ENCODE data around the gene TRAFD1.

Gene TRAFD1

DNA sequence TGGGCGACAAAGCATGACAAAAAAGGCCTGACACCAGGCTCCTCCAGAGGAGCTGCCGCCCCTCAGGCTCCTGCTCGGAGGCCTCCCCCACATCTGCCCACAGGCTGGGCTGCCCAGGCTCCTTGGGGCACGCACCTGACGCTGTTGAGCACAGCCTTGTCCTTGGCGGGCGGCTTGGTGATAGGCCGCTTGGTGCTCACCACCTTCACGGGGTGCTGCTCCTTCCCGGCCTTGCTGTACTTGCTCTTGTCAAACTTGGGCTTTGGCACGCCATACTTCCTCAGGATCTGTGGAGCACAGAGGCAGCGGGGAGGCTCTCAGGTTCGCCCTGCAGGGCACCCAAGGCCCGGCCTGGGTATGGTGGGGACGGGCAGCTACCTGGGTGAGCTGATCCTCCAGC is 53.4 kb downstream of the TRAFD1 start:
- DNase-seq, result no peak

GRCh38 chr12:112179341-112179740 is 54.0 kb downstream of the TRAFD1 start:
- DNase-seq, result no peak

GRCh38 chr12:112179916-112180315 is 54.6 kb downstream of the TRAFD1 start:
- no peak for DNase-seq

DNA sequence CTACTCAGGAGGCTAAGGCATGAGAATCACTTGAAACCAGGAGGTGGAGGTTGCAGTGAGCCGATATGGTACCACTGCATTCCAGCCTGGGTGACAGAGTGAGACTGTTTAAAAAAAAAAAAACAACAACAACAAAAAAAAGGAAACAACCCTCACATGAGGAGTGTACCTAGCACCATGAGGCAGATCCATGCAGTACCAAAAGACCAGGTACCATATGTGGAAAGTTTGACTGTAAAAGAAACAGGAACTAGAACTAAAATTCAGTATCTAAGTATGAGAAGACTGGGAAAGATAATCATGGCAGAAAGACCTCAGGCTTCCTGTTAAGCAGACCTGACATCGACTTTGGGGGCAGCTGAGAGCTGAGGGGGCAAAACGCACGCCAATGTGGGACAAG is 55.1 kb downstream of the TRAFD1 start:
- no peak for DNase-seq

DNA sequence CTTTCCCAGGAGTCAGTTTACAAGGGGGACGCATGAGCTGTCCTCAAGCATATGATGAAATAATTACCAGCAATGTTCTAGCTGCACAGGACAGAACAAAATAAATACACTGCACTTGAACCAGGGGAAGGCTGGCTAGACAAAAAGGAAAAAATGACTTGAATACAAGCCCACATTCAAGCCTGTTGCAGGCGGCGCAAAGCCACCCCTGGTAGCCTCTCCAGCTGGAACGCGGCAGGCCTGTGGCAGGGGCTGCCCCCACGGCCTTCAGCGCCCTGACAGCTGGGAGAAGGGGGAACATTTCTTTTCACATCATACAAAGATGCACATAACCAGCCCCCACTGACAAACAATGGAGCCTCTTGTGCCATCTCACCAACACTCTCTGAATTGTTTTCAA is 57.1 kb downstream of the TRAFD1 start:
- DNase-seq, result no peak

DNA sequence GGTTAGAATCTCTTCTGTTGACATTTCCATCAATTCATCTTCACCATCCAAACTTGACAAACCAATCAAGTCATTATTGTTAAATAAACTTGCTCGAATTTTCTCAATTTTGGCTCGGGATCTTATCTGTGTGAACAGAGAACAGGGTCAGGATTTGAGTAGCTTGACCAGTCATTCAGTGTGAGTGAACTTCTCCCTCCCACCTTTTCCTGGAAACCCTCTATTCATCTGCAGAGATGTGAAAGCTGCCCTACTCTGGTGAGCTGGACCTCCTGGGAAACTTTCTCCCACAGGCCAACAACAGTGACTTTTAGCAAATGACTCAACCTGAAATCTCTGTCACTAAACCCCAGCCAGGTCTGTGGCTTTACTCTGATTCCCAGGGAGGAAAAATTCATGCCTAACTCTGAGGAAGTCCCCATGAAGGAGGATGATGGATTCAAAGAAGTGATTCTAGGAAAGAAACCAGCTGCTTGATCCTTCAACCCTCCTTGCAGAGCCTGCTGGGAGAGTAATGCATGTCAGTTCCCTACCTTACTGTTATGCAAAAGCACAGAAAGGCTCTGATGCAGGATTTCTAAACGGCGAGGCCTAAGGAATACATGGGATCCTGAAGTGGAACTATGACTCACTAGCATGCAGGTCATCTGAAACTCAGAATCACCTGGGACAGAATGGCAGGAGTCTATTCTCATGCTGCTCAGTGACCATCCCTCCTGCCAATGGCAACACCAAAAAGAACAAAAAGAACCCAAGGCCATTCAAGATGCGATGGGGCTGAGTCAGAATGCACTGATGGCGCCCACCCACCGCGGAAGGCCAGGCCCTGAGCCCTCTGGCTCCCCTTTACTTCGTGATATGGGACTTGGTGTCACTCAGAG is 58.0 kb downstream of the TRAFD1 start:
- no peak for DNase-seq

DNA sequence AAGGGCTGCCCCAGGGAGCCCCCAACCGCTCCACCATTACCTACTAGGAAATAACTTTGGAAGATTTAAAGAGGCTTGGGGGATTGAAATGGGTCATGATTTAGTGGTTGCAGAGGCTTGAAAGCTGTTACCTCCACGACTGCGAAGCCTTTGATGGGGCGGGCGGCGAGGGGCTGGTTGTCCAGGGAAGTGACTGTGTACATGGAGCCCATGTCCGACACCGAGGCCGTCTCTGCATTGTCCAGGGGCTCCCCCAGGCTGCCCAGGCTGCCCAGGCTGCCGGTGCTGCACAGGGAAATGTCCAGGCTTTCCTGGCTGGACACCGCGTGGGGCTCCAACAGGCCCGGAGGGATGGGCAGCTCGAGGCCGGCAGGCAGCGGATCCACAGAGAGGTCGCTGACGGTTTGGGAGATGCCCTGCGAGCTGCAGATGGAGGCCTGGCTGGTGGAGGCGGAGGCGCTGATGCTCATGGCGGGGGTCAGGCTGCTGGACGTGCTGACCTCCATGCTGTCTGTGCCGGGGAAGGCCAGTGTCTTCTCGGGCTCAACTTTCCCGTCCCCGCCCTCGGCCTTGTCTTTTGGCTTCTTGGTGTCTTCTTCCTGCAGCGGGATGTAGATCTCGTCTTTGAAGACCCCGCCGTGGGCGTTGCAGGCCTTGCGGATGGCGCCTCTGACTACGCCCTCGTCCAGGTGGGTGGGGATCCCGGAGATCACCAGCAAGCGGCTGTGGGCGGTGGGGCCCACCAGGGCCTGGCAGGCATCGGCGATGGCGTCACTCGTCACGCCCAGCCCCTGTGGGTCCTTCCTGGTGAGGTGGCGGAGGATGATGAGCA is 58.9 kb downstream of the TRAFD1 start:
- DNase-seq, result no peak

DNA sequence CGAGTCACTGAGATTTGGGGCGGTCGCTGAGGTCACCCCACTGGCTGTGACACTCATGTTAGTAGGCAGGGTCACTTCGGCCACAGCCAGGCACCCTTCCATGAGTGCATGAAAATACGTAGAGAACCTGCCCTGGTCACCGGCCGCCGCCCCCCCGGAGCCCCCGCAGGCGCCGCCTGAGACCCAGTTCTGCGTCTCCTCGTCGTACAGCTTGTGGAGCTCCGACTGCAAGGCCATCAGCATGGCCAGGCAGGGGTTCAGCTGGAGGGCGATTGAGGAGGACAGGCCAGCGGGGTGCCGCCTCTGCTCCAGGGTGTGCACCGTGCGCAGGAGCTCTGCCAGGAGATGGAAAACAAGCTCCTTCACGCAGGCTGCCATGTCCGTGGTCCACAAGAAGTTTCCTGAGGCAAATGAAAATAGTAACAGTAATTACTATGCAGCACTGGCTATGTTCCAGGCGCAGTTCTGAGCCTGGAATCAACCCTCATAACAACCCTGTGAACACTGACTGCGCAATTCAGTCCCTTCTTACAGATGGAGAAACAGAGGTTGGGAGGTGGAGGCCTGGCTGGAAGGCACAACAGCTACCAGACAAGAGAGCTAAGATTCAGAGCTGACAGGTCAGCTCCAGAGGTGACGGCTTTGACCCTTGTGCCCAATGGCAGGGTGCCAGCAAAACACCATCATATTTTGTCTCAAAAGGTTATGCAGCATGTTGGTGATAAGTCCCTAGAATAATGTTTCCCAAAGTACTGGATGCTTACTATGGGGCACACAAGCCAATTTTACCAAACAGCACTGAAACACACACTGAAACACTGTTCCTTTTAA is 59.9 kb downstream of the TRAFD1 start:
- no peak for DNase-seq

- peak; percentile 64 to 84 for DNase-seq
Observed at GRCh38 chr12:112188130-112188830, 62.9 kb downstream of the TRAFD1 start.

GRCh38 chr12:112190231-112191025 is 65.1 kb downstream of the TRAFD1 start:
- peak in 1 of 2 experiments; percentile 6 for DNase-seq

- DNase-seq, result no peak
Observed at GRCh38 chr12:112191201-112191600, 65.8 kb downstream of the TRAFD1 start.

GRCh38 chr12:112191840-112192321 is 66.5 kb downstream of the TRAFD1 start:
- DNase-seq, result no peak

GRCh38 chr12:112192475-112192874 is 67.1 kb downstream of the TRAFD1 start:
- no peak for DNase-seq

DNA sequence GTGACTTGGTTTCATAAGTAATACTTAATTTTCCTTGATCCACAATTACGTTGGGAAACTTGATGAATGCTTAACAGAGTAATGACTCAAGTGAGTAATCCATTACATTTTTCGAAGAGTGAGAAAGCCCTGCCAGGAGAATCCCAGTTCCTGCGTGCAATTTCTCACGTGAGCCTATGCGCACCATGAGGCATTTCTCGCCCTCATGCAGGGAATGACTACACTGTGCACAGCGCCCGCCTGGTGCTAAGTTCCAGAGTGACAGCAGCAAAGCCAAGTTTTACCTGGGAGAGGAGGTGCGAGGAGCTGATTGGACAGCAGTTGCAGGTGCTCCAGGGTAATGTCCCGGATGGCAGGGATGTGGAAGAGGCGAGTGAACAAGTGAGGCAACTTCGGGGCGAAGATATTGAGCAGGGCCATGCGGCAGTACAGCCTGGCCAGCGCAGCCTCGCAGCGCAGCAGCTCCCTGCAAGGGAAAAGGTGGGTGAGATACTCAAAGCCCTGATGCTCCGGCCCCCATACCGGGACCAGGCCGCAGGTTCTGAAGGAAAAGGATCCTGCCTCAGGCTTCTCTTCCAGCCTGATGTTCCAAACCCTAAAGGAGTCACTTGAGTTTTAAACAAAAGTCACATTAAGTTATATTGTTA is 69.4 kb downstream of the TRAFD1 start:
- DNase-seq, result no peak

DNA sequence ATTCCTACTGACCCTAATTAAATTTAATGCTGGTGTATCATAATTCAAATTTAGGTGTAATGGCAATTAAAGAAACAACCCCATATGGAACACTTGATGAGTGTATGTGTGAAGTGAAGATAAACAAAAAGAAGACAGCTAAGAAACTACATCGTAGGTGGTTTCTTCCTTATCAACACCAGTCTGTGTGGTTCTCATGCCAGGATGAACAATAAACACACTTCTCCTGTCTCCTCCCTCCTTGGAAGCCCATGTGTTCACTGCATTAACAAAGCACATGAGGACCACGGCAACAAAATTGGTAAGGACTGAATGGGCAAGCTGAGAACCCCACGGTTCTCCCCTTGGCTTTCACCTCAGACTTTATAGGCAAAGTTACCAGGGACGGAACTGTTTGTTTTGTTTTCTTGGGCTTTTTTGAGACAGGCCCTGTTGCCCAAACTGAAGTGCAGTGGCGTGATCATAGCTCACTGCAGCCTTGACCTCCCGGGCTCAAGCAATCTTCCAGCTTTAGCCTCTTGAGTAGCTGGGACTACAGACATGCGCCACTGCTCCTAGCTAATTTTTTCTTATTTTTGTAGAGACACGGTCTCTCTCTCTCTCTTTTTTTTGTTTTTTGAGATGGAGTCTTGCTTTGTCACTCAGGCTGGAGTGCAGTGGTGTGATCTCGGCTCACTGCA is 71.0 kb downstream of the TRAFD1 start:
- no peak for DNase-seq

- peak; percentile 6 to 71 for DNase-seq
Observed at GRCh38 chr12:112198120-112198733, 72.9 kb downstream of the TRAFD1 start.

DNA sequence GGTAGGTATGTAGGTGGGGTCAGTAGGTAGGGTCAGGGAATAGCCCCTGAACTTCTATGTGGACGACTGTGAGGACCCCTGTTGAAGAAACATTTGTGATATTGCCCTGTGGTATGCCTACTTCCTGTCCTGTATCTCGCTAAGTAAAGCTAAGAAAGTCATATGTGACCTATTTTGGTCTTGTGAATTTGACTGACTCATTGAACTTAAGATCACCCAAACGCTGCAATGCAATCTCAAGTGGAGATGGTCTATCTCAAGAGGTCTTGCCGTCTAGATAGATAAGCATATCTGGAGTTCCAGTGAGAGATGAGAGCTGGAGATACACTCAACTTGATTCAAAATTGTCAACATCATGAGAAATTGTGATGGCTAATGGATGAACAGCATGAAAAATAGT is 73.8 kb downstream of the TRAFD1 start:
- DNase-seq, result no peak

Measured in NCI-H524 (cell line).